Putamen (tissue), 1 donor: ENCODE results near the gene ANO2.
"Not testable (repeated sequence)": the region's sequence is repeated elsewhere in the genome, so short reads cannot be mapped to it uniquely, and the experiment has no call there.

Source experiments
- DNase-seq: peaks from one replicate; pipeline ENCODE4 v3.0.0-alpha.2; 2016; ENCODE audit warnings: low spot score

ANO2 gene

GRCh38 chr12:5723071-5723470 lies 222.0 kb downstream of the ANO2 start:
- no peak for DNase-seq

GRCh38 chr12:5720381-5721005 lies 224.6 kb downstream of the ANO2 start:
- DNase-seq, result no peak

GRCh38 chr12:5718680-5719079 lies 226.4 kb downstream of the ANO2 start:
- DNase-seq, result no peak

- no peak for DNase-seq
Measured at GRCh38 chr12:5718073-5718472, 227.0 kb downstream of the ANO2 start.

- DNase-seq, result no peak
Measured at GRCh38 chr12:5716976-5717375, 228.1 kb downstream of the ANO2 start.

- DNase-seq, result no peak
Measured at GRCh38 chr12:5716201-5716600, 228.9 kb downstream of the ANO2 start.

GRCh38 chr12:5715021-5715420 lies 230.0 kb downstream of the ANO2 start:
- DNase-seq, result no peak

- no peak for DNase-seq
Measured at GRCh38 chr12:5713599-5714081, 231.4 kb downstream of the ANO2 start.

GRCh38 chr12:5710260-5710878 lies 234.7 kb downstream of the ANO2 start:
- DNase-seq, result no peak

GRCh38 chr12:5708371-5708770 lies 236.7 kb downstream of the ANO2 start:
- no peak for DNase-seq

GRCh38 chr12:5706247-5706646 lies 238.8 kb downstream of the ANO2 start:
- no peak for DNase-seq

- no peak for DNase-seq
Measured at GRCh38 chr12:5705791-5706190, 239.3 kb downstream of the ANO2 start.

GRCh38 chr12:5694759-5695409 lies 250.2 kb downstream of the ANO2 start:
- DNase-seq, result no peak

- DNase-seq, result no peak
Measured at GRCh38 chr12:5692850-5693249, 252.2 kb downstream of the ANO2 start.

GRCh38 chr12:5691943-5692342 lies 253.1 kb downstream of the ANO2 start:
- no peak for DNase-seq

GRCh38 chr12:5690240-5690639 lies 254.8 kb downstream of the ANO2 start:
- DNase-seq, result no peak

- DNase-seq, result no peak
Measured at GRCh38 chr12:5689773-5690172, 255.3 kb downstream of the ANO2 start.

- no peak for DNase-seq
Measured at GRCh38 chr12:5688226-5688625, 256.8 kb downstream of the ANO2 start.

GRCh38 chr12:5685935-5686334 lies 259.1 kb downstream of the ANO2 start:
- DNase-seq, result no peak

- DNase-seq, result no peak
Measured at GRCh38 chr12:5684989-5685388, 260.1 kb downstream of the ANO2 start.

- no peak for DNase-seq
Measured at GRCh38 chr12:5682581-5682980, 262.5 kb downstream of the ANO2 start.

GRCh38 chr12:5678176-5678575 lies 266.9 kb downstream of the ANO2 start:
- DNase-seq, result no peak

- DNase-seq, result not testable (repeated sequence)
Measured at GRCh38 chr12:5669624-5670023, 275.4 kb downstream of the ANO2 start.
